Vagina (tissue), 2 donors: ENCODE measurements around the gene PPFIA4.

Source experiments
- POLR2A ChIP-seq, 2 donors: fragments of 450-650 bp; IDR thresholded peaks; one replicate each; pipeline ENCODE4 v1.6.1; 2017; ENCODE audit warnings: antibody characterized with exemption in 2 of 2, mild to moderate bottlenecking in 2 of 2, moderate library complexity in 2 of 2
- TF ChIP-seq, protein P1 (sequence below), 3 experiments: fragments of 450-650 bp in 2 of 3; fragments of 200-600 bp in 1 of 3; sonication (generic) in 1 of 3; IDR thresholded peaks; one replicate each; pipeline ENCODE4 v1.5.1; 2017 to 2019; ENCODE audit warnings: antibody characterized with exemption in 3 of 3, mild to moderate bottlenecking in 2 of 3, moderate library complexity in 2 of 3

DNA sequence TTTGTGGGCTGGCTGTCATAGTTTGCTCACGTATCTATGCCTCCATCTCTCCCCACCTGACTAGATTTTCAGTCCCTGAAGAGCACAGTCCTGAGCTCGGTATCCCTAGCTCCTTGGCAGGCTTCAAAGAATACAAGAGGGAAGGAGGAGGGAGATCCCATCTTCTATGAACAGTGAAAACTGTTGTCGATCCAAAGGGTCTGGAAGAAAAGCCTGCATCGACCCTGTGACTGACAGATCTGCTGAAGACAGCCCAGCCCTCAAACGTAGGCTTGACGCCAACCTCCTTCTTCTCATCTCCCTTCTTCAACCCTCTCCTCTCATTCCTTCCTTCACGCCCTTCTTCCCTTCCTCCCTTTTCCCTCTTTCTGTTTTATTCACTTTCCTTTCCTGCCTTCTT is 87.9 kb downstream of the PPFIA4 start:
- TF ChIP-seq POLR2A (IDR thresholded peaks at IDR 0.05) = no peak
- TF ChIP-seq, protein P1, sequence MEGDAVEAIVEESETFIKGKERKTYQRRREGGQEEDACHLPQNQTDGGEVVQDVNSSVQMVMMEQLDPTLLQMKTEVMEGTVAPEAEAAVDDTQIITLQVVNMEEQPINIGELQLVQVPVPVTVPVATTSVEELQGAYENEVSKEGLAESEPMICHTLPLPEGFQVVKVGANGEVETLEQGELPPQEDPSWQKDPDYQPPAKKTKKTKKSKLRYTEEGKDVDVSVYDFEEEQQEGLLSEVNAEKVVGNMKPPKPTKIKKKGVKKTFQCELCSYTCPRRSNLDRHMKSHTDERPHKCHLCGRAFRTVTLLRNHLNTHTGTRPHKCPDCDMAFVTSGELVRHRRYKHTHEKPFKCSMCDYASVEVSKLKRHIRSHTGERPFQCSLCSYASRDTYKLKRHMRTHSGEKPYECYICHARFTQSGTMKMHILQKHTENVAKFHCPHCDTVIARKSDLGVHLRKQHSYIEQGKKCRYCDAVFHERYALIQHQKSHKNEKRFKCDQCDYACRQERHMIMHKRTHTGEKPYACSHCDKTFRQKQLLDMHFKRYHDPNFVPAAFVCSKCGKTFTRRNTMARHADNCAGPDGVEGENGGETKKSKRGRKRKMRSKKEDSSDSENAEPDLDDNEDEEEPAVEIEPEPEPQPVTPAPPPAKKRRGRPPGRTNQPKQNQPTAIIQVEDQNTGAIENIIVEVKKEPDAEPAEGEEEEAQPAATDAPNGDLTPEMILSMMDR (IDR thresholded peaks at IDR 0.05) = no peak
